IMR-90 (cell line): ENCODE measurements around the gene DOHH. TPM values are rescaled to one million over a fixed set of nuclear protein-coding genes. Genes with fewer than 3 reads are reported as not detected.

Source experiments
- ATAC-seq: fragments of 200-7000 bp; cut with Tn5 transposase; 2 replicates; pipeline ENCODE4 v1.9.1; 2020; ENCODE audit warnings: low read depth, mild to moderate bottlenecking, moderate library complexity
- BruUV-seq: library from RNA; stranded (reverse); fragments of 400-500 nt; replicated peaks from 2 replicates; lab custom pipeline; 2021; lab: Mats Ljungman, UMichigan
- CTCF ChIA-PET: fragments of 300-600 bp; formaldehyde crosslinking; extraction: SDS; loops from one replicate; lab custom pipeline; 2021; ENCODE audit warnings: antibody characterized with exemption; lab: Yijun Ruan, JAX
- POLR2A ChIA-PET: fragments of 300-600 bp; sonication (Branson Sonifier 250); formaldehyde crosslinking; loops from one replicate; lab custom pipeline; 2022; ENCODE audit warnings: antibody characterized with exemption; ENCODE audit not compliant: unreplicated experiment; lab: Charles Lee
- DNase-seq: peaks from one replicate; pipeline ENCODE4 v3.0.0; 2013
- H2AFZ ChIP-seq: replicated peaks from 2 replicates; pipeline ENCODE3; 2013; ENCODE audit warnings: low read length, mild to moderate bottlenecking; ENCODE audit not compliant: poor library complexity
- H2AK5ac ChIP-seq: 2 replicates; pipeline ENCODE4 v1.6.1; 2013; ENCODE audit warnings: low read depth, low read length, inconsistent platforms
- H2AK9ac ChIP-seq: replicated peaks from 2 replicates; pipeline ENCODE3; 2013; ENCODE audit warnings: mild to moderate bottlenecking, low read depth, low read length, moderate library complexity; ENCODE audit not compliant: poor library complexity
- H2BK120ac ChIP-seq: 2 replicates; pipeline ENCODE4 v1.6.1; 2013; ENCODE audit warnings: low read depth, low read length, inconsistent platforms
- H2BK15ac ChIP-seq: 3 replicates; pipeline ENCODE4 v1.6.1; 2013; ENCODE audit warnings: low read depth, low read length, inconsistent platforms
- H2BK20ac ChIP-seq: 2 replicates; pipeline ENCODE4 v1.6.1; 2013; ENCODE audit warnings: low read depth, mild to moderate bottlenecking, inconsistent platforms, low read length, moderate library complexity
- H2BK5ac ChIP-seq: 2 replicates; pipeline ENCODE4 v1.6.1; 2013; ENCODE audit warnings: mild to moderate bottlenecking, low read depth, low read length, inconsistent platforms; ENCODE audit not compliant: poor library complexity, severe bottlenecking
- H3K14ac ChIP-seq: replicated peaks from 2 replicates; pipeline ENCODE4 v1.6.1; 2013; ENCODE audit warnings: low read depth, low read length, inconsistent platforms
- H3K18ac ChIP-seq: 2 replicates; pipeline ENCODE4 v1.6.1; 2013; ENCODE audit warnings: low read depth, low read length, control low read depth
- H3K23ac ChIP-seq: 2 replicates; pipeline ENCODE4 v1.6.1; 2013; ENCODE audit warnings: low read depth, low read length, inconsistent platforms
- H3K27ac ChIP-seq: 2 replicates; pipeline ENCODE4 v1.5.1; 2013; ENCODE audit warnings: mild to moderate bottlenecking, control low read depth, low read length; ENCODE audit not compliant: insufficient read depth
- H3K27me3 ChIP-seq: 2 replicates; pipeline ENCODE4 v1.6.1; 2013; ENCODE audit warnings: low read length; ENCODE audit not compliant: control insufficient read depth, insufficient read depth
- H3K36me3 ChIP-seq: 2 replicates; pipeline ENCODE4 v1.6.1; 2013; ENCODE audit warnings: low read length, mixed read lengths; ENCODE audit not compliant: control insufficient read depth, insufficient read depth
- H3K4ac ChIP-seq: 2 replicates; pipeline ENCODE4 v1.6.1; 2013; ENCODE audit warnings: low read depth, low read length, inconsistent platforms
- H3K4me1 ChIP-seq: 2 replicates; pipeline ENCODE4 v1.6.1; 2013; ENCODE audit warnings: low read length, mixed read lengths; ENCODE audit not compliant: control insufficient read depth, insufficient read depth
- H3K4me2 ChIP-seq: 2 replicates; pipeline ENCODE4 v1.6.1; 2013; ENCODE audit warnings: low read depth, mild to moderate bottlenecking, control low read depth, low read length, moderate library complexity
- H3K4me3 ChIP-seq: 2 replicates; pipeline ENCODE4 v1.5.1; 2013; ENCODE audit warnings: low read depth, mild to moderate bottlenecking, control low read depth, low read length, moderate library complexity; ENCODE audit not compliant: insufficient read depth
- H3K56ac ChIP-seq: 2 replicates; pipeline ENCODE4 v1.6.1; 2013; ENCODE audit warnings: low read length, inconsistent platforms; ENCODE audit not compliant: insufficient read depth; ENCODE audit errors: extremely low read depth
- H3K79me1 ChIP-seq, 2 experiments: 2 replicates each; pipeline ENCODE4 v1.6.1; 2013; ENCODE audit warnings: low read length in 2 of 2, inconsistent platforms in 1 of 2, low read depth in 1 of 2
- H3K9ac ChIP-seq: 2 replicates; pipeline ENCODE4 v1.6.1; 2013; ENCODE audit warnings: low read depth, low read length, control low read depth
- H3K9me1 ChIP-seq: 2 replicates; pipeline ENCODE4 v1.6.1; 2013; ENCODE audit warnings: low read length, inconsistent platforms; ENCODE audit not compliant: insufficient read depth
- H3K9me3 ChIP-seq: 2 replicates; pipeline ENCODE4 v1.6.1; 2013; ENCODE audit warnings: low read length; ENCODE audit not compliant: control insufficient read depth, insufficient read depth
- H4K20me1 ChIP-seq: 2 replicates; pipeline ENCODE4 v1.6.1; 2013; ENCODE audit warnings: low read length, inconsistent platforms; ENCODE audit not compliant: insufficient read depth
- H4K5ac ChIP-seq: 2 replicates; pipeline ENCODE4 v1.6.1; 2013; ENCODE audit warnings: mild to moderate bottlenecking, low read depth, low read length, control low read depth
- H4K8ac ChIP-seq, 2 experiments: 2 replicates each; pipeline ENCODE4 v1.6.1; 2013; ENCODE audit warnings: low read depth in 2 of 2, low read length in 2 of 2, control low read depth in 1 of 2, inconsistent platforms in 1 of 2
- H4K91ac ChIP-seq: 2 replicates; pipeline ENCODE4 v1.6.1; 2013; ENCODE audit warnings: low read depth, low read length, inconsistent platforms; ENCODE audit not compliant: insufficient read depth
- NFE2L2 ChIP-seq: fragments of 150-350 bp; IDR thresholded peaks from 2 replicates; pipeline ENCODE4 v1.6.1; 2016; ENCODE audit warnings: low read depth, mild to moderate bottlenecking, low read length
- WGBS, 2 experiments: methylation state at CpG; one replicate each; pipeline versions ENCODE4 v1.1.5 to v1.1.7; 2013; ENCODE audit warnings: missing lambda C conversion rate in 2 of 2; ENCODE audit not compliant: insufficient read length in 1 of 2; ENCODE audit errors: extremely low coverage in 2 of 2; 5-methylcytosine and 5-hydroxymethylcytosine counted together
- dilution Hi-C: fragments of 300-500 bp; cut with HindIII; formaldehyde crosslinking; loops from one replicate; pipeline ENCODE4 v1.14.3; 2018; ENCODE audit warnings: low sequenced_read_pairs; ENCODE audit not compliant: unreplicated experiment
- in situ Hi-C: fragments of 300-500 bp; cut with MboI; formaldehyde crosslinking; loops from 3 replicates; pipeline ENCODE4 v1.14.3; 2019; ENCODE audit warnings: low sequenced_read_pairs, inconsistent platforms, mixed read lengths
- intact Hi-C: fragments of 100-400 bp; cut with micrococcal nuclease; formaldehyde crosslinking; loops from 2 replicates; pipeline ENCODE4 v1.10.0; 2022
- polyA plus RNA-seq, 3 experiments: library from polyadenylated mRNA; depleted of rRNA; stranded (reverse); fragments of >200 nt; gene quantifications; 2 replicates each; pipeline ENCODE4 v1.2.3, GENCODE V29; 2012; ENCODE audit warnings: low replicate concordance in 1 of 3
- total RNA-seq: library from RNA; depleted of rRNA; stranded (reverse); fragments of >200 nt; gene quantifications from 2 replicates; pipeline ENCODE4 v1.2.3, GENCODE V29; 2012

DOHH gene
- total and polyA plus RNA-seq, 2 of the 4 experiments (the other 2 are of a cell fraction) = 3.2 to 9.2 TPM

DNA sequence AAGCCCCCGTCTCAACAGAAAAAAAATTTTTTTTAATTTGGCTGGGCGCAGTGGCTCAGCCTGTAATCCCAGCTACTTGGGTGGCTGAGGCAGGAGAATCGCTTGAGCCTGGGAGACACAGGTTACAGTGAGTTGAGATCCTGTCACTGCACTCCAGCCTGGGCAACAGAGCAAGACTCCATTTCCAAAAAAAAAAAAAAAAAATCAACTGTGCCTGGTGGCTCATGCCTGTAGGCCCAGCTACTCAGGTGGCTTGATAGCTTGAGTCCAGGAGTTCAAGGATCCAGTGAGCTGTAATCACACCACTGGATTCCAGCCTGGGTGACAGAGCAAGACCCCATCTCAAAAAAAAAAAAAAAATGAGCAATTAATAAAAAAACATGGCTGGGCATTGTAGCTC lies 1.3 kb upstream of the DOHH start:
- H3K79me1 ChIP-seq = peaks cover 8 to 46% of the 10 kb centered on the region in 2 experiments; a peak in 3 of 4 replicates
- H3K4ac ChIP-seq = no peak overlapping the region
- H2AK9ac ChIP-seq = no peak overlapping the region
- no peak overlapping the region for H2AK5ac ChIP-seq
- H2BK20ac ChIP-seq = no peak overlapping the region
- no peaks in the 10 kb centered on the region for H3K27me3 ChIP-seq
- CTCF ChIA-PET = interaction anchor here (0.7 kb wide), 1 partner anchor 46 kb away, joined by 4 read pairs; no protein-coding TSS in a partner anchor
- no peak overlapping the region for H2BK15ac ChIP-seq
- no peak overlapping the region for H3K14ac ChIP-seq
- H2BK120ac ChIP-seq = no peak overlapping the region
- intact Hi-C loops (no loop called here), in situ Hi-C loops (no loop called here), dilution Hi-C loops (no loop called here)
- H3K18ac ChIP-seq = no peak overlapping the region
- H3K9ac ChIP-seq = no peak overlapping the region
- no peak overlapping the region for H3K23ac ChIP-seq
- no CpG with 5 or more reads among the region's 3 CpGs for WGBS, 2 experiments
- no peak overlapping the region for H2BK5ac ChIP-seq
- no peak overlapping the region for H3K4me3 ChIP-seq
- no peaks in the 10 kb centered on the region for H3K9me3 ChIP-seq
- H4K8ac ChIP-seq = no peak overlapping the region
- ATAC-seq (no peak), DNase-seq (no peak)
- H4K91ac ChIP-seq = no peak overlapping the region
- H3K27ac ChIP-seq = no peak overlapping the region
- H3K56ac ChIP-seq = no peak overlapping the region
- no peak for TF ChIP-seq NFE2L2
- H3K36me3 ChIP-seq = peaks cover 5% of the 10 kb centered on the region
- no peak overlapping the region for H3K4me2 ChIP-seq
- BruUV-seq = no TSS peak
- no peak overlapping the region for H2AFZ ChIP-seq
- no peak overlapping the region for H4K5ac ChIP-seq
- H3K9me1 ChIP-seq = peaks cover 9% of the 10 kb centered on the region; the same call in 1 of the 2 replicates
- POLR2A ChIA-PET = interaction anchor here (0.7 kb wide), 1 partner anchor 43 kb away, joined by 3 read pairs; no protein-coding TSS in a partner anchor
- H4K20me1 ChIP-seq = no peaks in the 10 kb centered on the region
- no peaks in the 10 kb centered on the region for H3K4me1 ChIP-seq
